H9 (cell line): ENCODE measurements around the gene DHODH. TPM values are rescaled to one million over a fixed set of nuclear protein-coding genes. Genes with fewer than 3 reads are reported as not detected.

Experiments used
- DNase-seq: peaks from one replicate; pipeline ENCODE4 v3.0.0-alpha.2; 2017
- H2AFZ ChIP-seq: one replicate; pipeline ENCODE4 v1.6.1; 2013; ENCODE audit warnings: mild to moderate bottlenecking, low read length, control low read depth, moderate library complexity
- H2AK5ac ChIP-seq: 2 replicates; pipeline ENCODE4 v1.6.1; 2013; ENCODE audit warnings: low read length, control low read depth, mixed read lengths; ENCODE audit not compliant: insufficient read length
- H2BK120ac ChIP-seq: one replicate; pipeline ENCODE4 v1.6.1; 2013; ENCODE audit warnings: low read depth, mild to moderate bottlenecking, low read length, control low read depth, inconsistent platforms; ENCODE audit not compliant: poor library complexity, severe bottlenecking
- H2BK12ac ChIP-seq: 2 replicates; pipeline ENCODE4 v1.6.1; 2013; ENCODE audit warnings: low read length, control low read depth, mixed read lengths, low read depth; ENCODE audit not compliant: insufficient read length
- H2BK15ac ChIP-seq: 2 replicates; pipeline ENCODE4 v1.6.1; 2013; ENCODE audit warnings: low read depth, low read length, control low read depth
- H2BK20ac ChIP-seq: one replicate; pipeline ENCODE4 v1.6.1; 2013; ENCODE audit warnings: low read depth, mild to moderate bottlenecking, low read length, control low read depth, inconsistent platforms; ENCODE audit not compliant: poor library complexity, severe bottlenecking
- H2BK5ac ChIP-seq: 2 replicates; pipeline ENCODE4 v1.6.1; 2013; ENCODE audit warnings: low read length, control low read depth, mixed read lengths; ENCODE audit not compliant: insufficient read length
- H3K14ac ChIP-seq: 2 replicates; pipeline ENCODE4 v1.6.1; 2013; ENCODE audit warnings: low read length, control low read depth; ENCODE audit not compliant: insufficient read depth
- H3K18ac ChIP-seq: 2 replicates; pipeline ENCODE4 v1.6.1; 2013; ENCODE audit warnings: low read depth, mild to moderate bottlenecking, mixed read lengths, low read length, control low read depth; ENCODE audit not compliant: insufficient read length
- H3K23ac ChIP-seq: 2 replicates; pipeline ENCODE4 v1.6.1; 2013; ENCODE audit warnings: low read length, control low read depth, mixed read lengths, low read depth; ENCODE audit not compliant: insufficient read length
- H3K23me2 ChIP-seq: 2 replicates; pipeline ENCODE4 v1.6.1; 2013; ENCODE audit warnings: low read depth, mild to moderate bottlenecking, mixed read lengths, low read length, control low read depth; ENCODE audit not compliant: insufficient read length, poor library complexity, severe bottlenecking
- H3K27ac ChIP-seq: 2 replicates; pipeline ENCODE4 v1.5.1; 2013; ENCODE audit warnings: low read length, control low read depth, mixed read lengths, low read depth; ENCODE audit not compliant: insufficient read length
- H3K27me3 ChIP-seq: 2 replicates; pipeline ENCODE4 v1.6.1; 2013; ENCODE audit warnings: low read length, control low read depth, inconsistent platforms; ENCODE audit not compliant: insufficient read depth
- H3K4ac ChIP-seq: 2 replicates; pipeline ENCODE4 v1.6.1; 2013; ENCODE audit warnings: low read depth, mild to moderate bottlenecking, control low read depth, inconsistent platforms, low read length, moderate library complexity
- H3K4me1 ChIP-seq: 2 replicates; pipeline ENCODE4 v1.6.1; 2013; ENCODE audit warnings: low read length, control low read depth, inconsistent platforms; ENCODE audit not compliant: insufficient read depth
- H3K4me2 ChIP-seq: 2 replicates; pipeline ENCODE4 v1.6.1; 2013; ENCODE audit warnings: low read length, control low read depth, mixed read lengths; ENCODE audit not compliant: insufficient read length, insufficient read depth
- H3K56ac ChIP-seq: 2 replicates; pipeline ENCODE4 v1.6.1; 2013; ENCODE audit warnings: low read depth, mild to moderate bottlenecking, mixed read lengths, low read length, control low read depth; ENCODE audit not compliant: insufficient read length
- H3K79me1 ChIP-seq: 2 replicates; pipeline ENCODE4 v1.6.1; 2013; ENCODE audit warnings: low read depth, mild to moderate bottlenecking, moderate library complexity, low read length, control low read depth, inconsistent platforms; ENCODE audit not compliant: insufficient read depth, poor library complexity, severe bottlenecking
- H3K79me2 ChIP-seq: 2 replicates; pipeline ENCODE4 v1.6.1; 2013; ENCODE audit warnings: low read length, control low read depth, inconsistent platforms; ENCODE audit not compliant: insufficient read depth
- H3K9ac ChIP-seq: 2 replicates; pipeline ENCODE4 v1.6.1; 2013; ENCODE audit warnings: low read length, control low read depth, mixed read lengths; ENCODE audit not compliant: insufficient read length; ENCODE audit errors: extremely low read depth
- H3K9me3 ChIP-seq: one replicate; pipeline ENCODE4 v1.6.1; 2013; ENCODE audit warnings: low read depth, low read length, inconsistent platforms; ENCODE audit not compliant: control insufficient read depth
- H3T11ph ChIP-seq: one replicate; pipeline ENCODE4 v1.6.1; 2013; ENCODE audit warnings: mild to moderate bottlenecking, low read length, control low read depth, inconsistent platforms
- H4K20me1 ChIP-seq: one replicate; pipeline ENCODE4 v1.6.1; 2013; ENCODE audit not compliant: control insufficient read depth, insufficient read length, insufficient read depth
- H4K5ac ChIP-seq: 2 replicates; pipeline ENCODE4 v1.6.1; 2013; ENCODE audit warnings: low read depth, mild to moderate bottlenecking, mixed read lengths, low read length, control low read depth; ENCODE audit not compliant: insufficient read length
- H4K8ac ChIP-seq: replicated peaks from 2 replicates; pipeline ENCODE4 v1.6.1; 2013; ENCODE audit warnings: low read length, control low read depth, mixed read lengths, low read depth; ENCODE audit not compliant: insufficient read length
- H4K91ac ChIP-seq: 2 replicates; pipeline ENCODE4 v1.6.1; 2013; ENCODE audit warnings: low read depth, mild to moderate bottlenecking, moderate library complexity, mixed read lengths, low read length, control low read depth; ENCODE audit not compliant: insufficient read length
- H3K27ac Mint-ChIP-seq, 3 experiments: 2 replicates in 2 of 3; 3 replicates in 1 of 3; pipeline ENCODE4 v1.8.0; 2020 to 2021; ENCODE audit warnings: mixed read lengths in 3 of 3, mild to moderate bottlenecking in 1 of 3, moderate library complexity in 1 of 3
- H3K27me3 Mint-ChIP-seq: 2 replicates; pipeline ENCODE4 v1.8.0; 2021; ENCODE audit warnings: low read depth, mild to moderate bottlenecking, moderate library complexity, mixed read lengths
- H3K36me3 Mint-ChIP-seq, 3 experiments: 2 replicates in 2 of 3; 3 replicates in 1 of 3; pipeline ENCODE4 v1.8.0; 2020 to 2021; ENCODE audit warnings: low read depth in 3 of 3, mixed read lengths in 3 of 3; ENCODE audit not compliant: insufficient read depth in 1 of 3
- H3K4me1 Mint-ChIP-seq, 2 experiments: 2 replicates each; pipeline ENCODE4 v1.8.0; 2020; ENCODE audit warnings: mixed read lengths in 2 of 2
- H3K4me3 Mint-ChIP-seq, 2 experiments: 2 replicates in 1 of 2; 3 replicates in 1 of 2; pipeline ENCODE4 v1.8.0; 2020 to 2021; ENCODE audit warnings: mild to moderate bottlenecking in 2 of 2, mixed read lengths in 2 of 2, moderate library complexity in 1 of 2
- H3K9me3 Mint-ChIP-seq, 2 experiments: 2 replicates in 1 of 2; 3 replicates in 1 of 2; pipeline ENCODE4 v1.8.0; 2020; ENCODE audit warnings: mild to moderate bottlenecking in 2 of 2, mixed read lengths in 2 of 2, moderate library complexity in 1 of 2
- WGBS: extraction: QIAGEN DNeasy Blood & Tissue Kit; methylation state at CpG from one replicate; pipeline ENCODE4 v1.1.7; 2013; ENCODE audit warnings: missing lambda C conversion rate, low lambda C conversion rate, mixed read lengths; ENCODE audit not compliant: insufficient read length; ENCODE audit errors: extremely low coverage; 5-methylcytosine and 5-hydroxymethylcytosine counted together
- total RNA-seq: library from RNA; stranded (reverse); gene quantifications from 2 replicates; pipeline ENCODE4 v1.2.1, GENCODE V29; 2021
- TF ChIP-seq, protein P1 (sequence below): fragments of 200-600 bp; sonication (generic); conservative IDR thresholded peaks from 3 replicates; pipeline ENCODE4 v1.8.0; 2021; ENCODE audit warnings: antibody characterized with exemption, mild to moderate bottlenecking

DHODH gene
- total RNA-seq, 1 experiment from 2014 or later: 16.4 TPM

GRCh38 chr16:71985262-71985974, 23.1 kb upstream of the DHODH start:
- Histone ChIP-seq H3K4ac (no peak overlapping the region), H2BK20ac (no peak overlapping the region), H3K23me2 (no peaks in the 10 kb centered on the region), H3K27ac (no peak overlapping the region), H3T11ph (no peak overlapping the region), H3K14ac (no peak overlapping the region), H3K23ac (no peak overlapping the region), H3K4me1 (no peaks in the 10 kb centered on the region), H3K79me1 (no peaks in the 10 kb centered on the region), H3K18ac (no peak overlapping the region), H2BK12ac (no peak overlapping the region), H2BK5ac (no peak overlapping the region), H3K56ac (no peak overlapping the region), H3K27me3 (no peaks in the 10 kb centered on the region), H4K5ac (no peak overlapping the region), H3K4me2 (no peak overlapping the region), H2AFZ (no peak overlapping the region), H3K9me3 (no peaks in the 10 kb centered on the region), H4K20me1 (no peaks in the 10 kb centered on the region), H3K79me2 (no peaks in the 10 kb centered on the region), H4K91ac (no peak overlapping the region), H2BK15ac (no peak overlapping the region), H3K9ac (no peak overlapping the region), H4K8ac (no peak overlapping the region), H2BK120ac (no peak overlapping the region), H2AK5ac (no peak overlapping the region)
- no CpG with 5 or more reads among the region's 9 CpGs for WGBS
- peaks cover 3% of the 10 kb centered on the region; the same call in 1 of the 2 replicates for H3K27me3 Mint-ChIP-seq
- H3K9me3 Mint-ChIP-seq: no peaks in the 10 kb centered on the region
- peaks cover 3 to 5% of the 10 kb centered on the region in 2 experiments for H3K4me1 Mint-ChIP-seq
- DNase-seq: no peak
- TF ChIP-seq, protein P1, sequence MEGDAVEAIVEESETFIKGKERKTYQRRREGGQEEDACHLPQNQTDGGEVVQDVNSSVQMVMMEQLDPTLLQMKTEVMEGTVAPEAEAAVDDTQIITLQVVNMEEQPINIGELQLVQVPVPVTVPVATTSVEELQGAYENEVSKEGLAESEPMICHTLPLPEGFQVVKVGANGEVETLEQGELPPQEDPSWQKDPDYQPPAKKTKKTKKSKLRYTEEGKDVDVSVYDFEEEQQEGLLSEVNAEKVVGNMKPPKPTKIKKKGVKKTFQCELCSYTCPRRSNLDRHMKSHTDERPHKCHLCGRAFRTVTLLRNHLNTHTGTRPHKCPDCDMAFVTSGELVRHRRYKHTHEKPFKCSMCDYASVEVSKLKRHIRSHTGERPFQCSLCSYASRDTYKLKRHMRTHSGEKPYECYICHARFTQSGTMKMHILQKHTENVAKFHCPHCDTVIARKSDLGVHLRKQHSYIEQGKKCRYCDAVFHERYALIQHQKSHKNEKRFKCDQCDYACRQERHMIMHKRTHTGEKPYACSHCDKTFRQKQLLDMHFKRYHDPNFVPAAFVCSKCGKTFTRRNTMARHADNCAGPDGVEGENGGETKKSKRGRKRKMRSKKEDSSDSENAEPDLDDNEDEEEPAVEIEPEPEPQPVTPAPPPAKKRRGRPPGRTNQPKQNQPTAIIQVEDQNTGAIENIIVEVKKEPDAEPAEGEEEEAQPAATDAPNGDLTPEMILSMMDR: no peak
- no peak overlapping the region for H3K27ac Mint-ChIP-seq
- H3K4me3 Mint-ChIP-seq: no peak overlapping the region
- H3K36me3 Mint-ChIP-seq: no peaks in the 10 kb centered on the region
